Right lobe of liver (tissue), 4 donors: ENCODE data around the gene MS4A13.

Experiments used
- CTCF ChIP-seq, 4 donors: fragments of 200-600 bp in 3 of 4; fragments of 450-650 bp in 1 of 4; IDR thresholded peaks; one replicate each; pipeline versions ENCODE4 v1.5.1 to v1.8.0; 2016 to 2022; ENCODE audit warnings: antibody characterized with exemption in 4 of 4, mild to moderate bottlenecking in 2 of 4
- POLR2A ChIP-seq: fragments of 450-650 bp; IDR thresholded peaks from one replicate; pipeline ENCODE4 v1.6.1; 2017; ENCODE audit warnings: antibody characterized with exemption, mild to moderate bottlenecking
- donor health status: DM: no; HTN: no; CAD: no.
- donor health status: DM: no; HTN: no; CAD: no.
- donor health status: DM: no; HTN: yes; CAD: no.

GRCh38 chr11:60513496-60514460, 1.4 kb upstream of the MS4A13 start:
- TF ChIP-seq CTCF (IDR thresholded peaks at IDR 0.05) (no peak), POLR2A (no peak)
